ENCODE results near the gene INSC. TPM values are rescaled to one million over a fixed set of nuclear protein-coding genes. Genes with fewer than 3 reads are reported as not detected.

The INSC gene
- total RNA-seq, 4 donors from 2014 or later: 1.3 to 11.4 (median 2.6) TPM

GRCh38 chr11:15222777-15223176 is 108.1 kb downstream of the INSC start:
- 100% methylated on average over 1 of the region's 1 CpG for WGBS, 2 donors (ENCODE audit: low coverage in 1 of 2)
- no peaks in the 10 kb centered on the region for H3K9me3 ChIP-seq
- no peaks in the 10 kb centered on the region for H3K27me3 ChIP-seq
- H3K36me3 ChIP-seq: no peaks in the 10 kb centered on the region
- ATAC-seq: no peak
- no peak overlapping the region for H3K27ac ChIP-seq
- TF ChIP-seq POLR2A (IDR thresholded peaks at IDR 0.05): no peak
- TF ChIP-seq CTCF (IDR thresholded peaks at IDR 0.05): no peak
- no peak for TF ChIP-seq EP300 (IDR thresholded peaks at IDR 0.05)
- no peak for TF ChIP-seq POLR2AphosphoS5 (IDR thresholded peaks at IDR 0.05)
- no peaks in the 10 kb centered on the region for H3K4me1 ChIP-seq
- no peak overlapping the region for H3K4me3 ChIP-seq

- no peak for TF ChIP-seq EP300 (IDR thresholded peaks at IDR 0.05)
- TF ChIP-seq POLR2A (IDR thresholded peaks at IDR 0.05): no peak
- no peak for TF ChIP-seq POLR2AphosphoS5 (IDR thresholded peaks at IDR 0.05)
- no peak for TF ChIP-seq CTCF (IDR thresholded peaks at IDR 0.05)
- H3K27ac ChIP-seq: no peak overlapping the region
- 20% methylated on average over 1 of the region's 1 CpG for WGBS, 2 donors (ENCODE audit: low coverage in 1 of 2)
- no peak overlapping the region for H3K4me3 ChIP-seq
- H3K4me1 ChIP-seq: no peaks in the 10 kb centered on the region
- H3K9me3 ChIP-seq: no peaks in the 10 kb centered on the region
- H3K27me3 ChIP-seq: no peaks in the 10 kb centered on the region
- no peaks in the 10 kb centered on the region for H3K36me3 ChIP-seq
- no peak for ATAC-seq
These were observed 108.6 kb downstream of the INSC start for GRCh38 chr11:15223318-15223717.

- ATAC-seq: no peak
- no peak overlapping the region for H3K27ac ChIP-seq
- no peak overlapping the region for H3K4me3 ChIP-seq
- H3K27me3 ChIP-seq: no peaks in the 10 kb centered on the region
- TF ChIP-seq POLR2AphosphoS5 (IDR thresholded peaks at IDR 0.05): no peak
- no peak for TF ChIP-seq EP300 (IDR thresholded peaks at IDR 0.05)
- TF ChIP-seq POLR2A (IDR thresholded peaks at IDR 0.05): no peak
- TF ChIP-seq CTCF (IDR thresholded peaks at IDR 0.05): no peak
- H3K4me1 ChIP-seq: no peaks in the 10 kb centered on the region
- 67 to 80% methylated on average over 1 of the region's 3 CpGs for WGBS, 2 donors (ENCODE audit: low coverage in 1 of 2)
- H3K36me3 ChIP-seq: no peaks in the 10 kb centered on the region
- H3K9me3 ChIP-seq: no peaks in the 10 kb centered on the region
These were observed 109.7 kb downstream of the INSC start for GRCh38 chr11:15224466-15224865.

GRCh38 chr11:15227011-15227410 is 112.3 kb downstream of the INSC start:
- Histone ChIP-seq H3K27me3 (no peaks in the 10 kb centered on the region), H3K27ac (no peak overlapping the region), H3K4me3 (no peak overlapping the region), H3K9me3 (no peaks in the 10 kb centered on the region), H3K4me1 (no peaks in the 10 kb centered on the region), H3K36me3 (no peaks in the 10 kb centered on the region)
- WGBS, 2 donors (ENCODE audit: low coverage in 1 of 2): 71 to 100% methylated on average over 1 of the region's 1 CpG
- ATAC-seq: no peak
- TF ChIP-seq POLR2AphosphoS5 (IDR thresholded peaks at IDR 0.05) (no peak), EP300 (IDR thresholded peaks at IDR 0.05) (no peak), POLR2A (IDR thresholded peaks at IDR 0.05) (no peak), CTCF (IDR thresholded peaks at IDR 0.05) (no peak)

GRCh38 chr11:15228331-15228849 is 113.7 kb downstream of the INSC start:
- Histone ChIP-seq H3K36me3 (no peaks in the 10 kb centered on the region), H3K9me3 (no peaks in the 10 kb centered on the region), H3K27me3 (no peaks in the 10 kb centered on the region), H3K4me3 (no peak overlapping the region), H3K27ac (no peak overlapping the region), H3K4me1 (no peaks in the 10 kb centered on the region)
- 82% methylated on average over 4 of the region's 8 CpGs; no CpG with 5 or more reads in 1 of the 2 donors for WGBS, 2 donors (ENCODE audit: low coverage in 1 of 2)
- no peak for ATAC-seq
- TF ChIP-seq CTCF (IDR thresholded peaks at IDR 0.05): no peak
- TF ChIP-seq POLR2A (IDR thresholded peaks at IDR 0.05): no peak
- no peak for TF ChIP-seq EP300 (IDR thresholded peaks at IDR 0.05)
- no peak for TF ChIP-seq POLR2AphosphoS5 (IDR thresholded peaks at IDR 0.05)

All from gastroesophageal sphincter (tissue), 4 donors.